ENCODE results near the gene EFR3B.

Gene EFR3B

GRCh38 chr2:25119263-25119662 is 77.4 kb downstream of the EFR3B start:
- Histone ChIP-seq H4K20me1 (ENCODE audit: control insufficient read depth, insufficient read depth, low read depth, low read length) (no peaks in the 10 kb centered on the region), H3K9me2 (replicated peaks; ENCODE audit: control insufficient read depth, low read length) (no peaks in the 10 kb centered on the region), H3K4me2 (ENCODE audit: low read length) (no peak overlapping the region), H3K4me3 (ENCODE audit: low read length) (no peak overlapping the region), H3K79me2 (ENCODE audit: control insufficient read depth, low read length) (no peaks in the 10 kb centered on the region), H3K4me1 (ENCODE audit: control insufficient read depth, low read length) (no peaks in the 10 kb centered on the region), H3K27ac (ENCODE audit: low read depth, low read length) (no peak overlapping the region), H3F3A (ENCODE audit: control insufficient read depth, insufficient read depth) (no peaks in the 10 kb centered on the region), H3K27me3 (ENCODE audit: control insufficient read depth, low read length) (no peaks in the 10 kb centered on the region), H3K36me3 (ENCODE audit: control insufficient read depth, low read length) (no peaks in the 10 kb centered on the region), H3K9me3 (ENCODE audit: control insufficient read depth, insufficient read depth, low read length) (no peaks in the 10 kb centered on the region)
- no peak for TF ChIP-seq CTCF (IDR thresholded peaks at IDR 0.05; ENCODE audit: low read depth, low read length, poor library complexity, severe bottlenecking)
- TF ChIP-seq EZH2phosphoT487 (IDR thresholded peaks at IDR 0.05; ENCODE audit: borderline replicate concordance, low read length) = no peak

GRCh38 chr2:25122367-25122766 is 80.5 kb downstream of the EFR3B start:
- H3K4me2 ChIP-seq (ENCODE audit: low read length) = no peak overlapping the region
- H3F3A ChIP-seq (ENCODE audit: control insufficient read depth, insufficient read depth) = no peaks in the 10 kb centered on the region
- no peak overlapping the region for H3K27ac ChIP-seq (ENCODE audit: low read depth, low read length)
- H4K20me1 ChIP-seq (ENCODE audit: control insufficient read depth, insufficient read depth, low read depth, low read length) = no peaks in the 10 kb centered on the region
- no peaks in the 10 kb centered on the region for H3K9me2 ChIP-seq (replicated peaks; ENCODE audit: control insufficient read depth, low read length)
- H3K79me2 ChIP-seq (ENCODE audit: control insufficient read depth, low read length) = no peaks in the 10 kb centered on the region
- no peaks in the 10 kb centered on the region for H3K9me3 ChIP-seq (ENCODE audit: control insufficient read depth, insufficient read depth, low read length)
- no peak overlapping the region for H3K4me3 ChIP-seq (ENCODE audit: low read length)
- H3K27me3 ChIP-seq (ENCODE audit: control insufficient read depth, low read length) = no peaks in the 10 kb centered on the region
- H3K4me1 ChIP-seq (ENCODE audit: control insufficient read depth, low read length) = no peaks in the 10 kb centered on the region
- H3K36me3 ChIP-seq (ENCODE audit: control insufficient read depth, low read length) = no peaks in the 10 kb centered on the region
- no peak for TF ChIP-seq EZH2phosphoT487 (IDR thresholded peaks at IDR 0.05; ENCODE audit: borderline replicate concordance, low read length)
- TF ChIP-seq CTCF (IDR thresholded peaks at IDR 0.05; ENCODE audit: low read depth, low read length, poor library complexity, severe bottlenecking) = no peak

- Histone ChIP-seq H4K20me1 (ENCODE audit: control insufficient read depth, insufficient read depth, low read depth, low read length) (no peaks in the 10 kb centered on the region), H3K4me1 (ENCODE audit: control insufficient read depth, low read length) (no peaks in the 10 kb centered on the region), H3K4me2 (ENCODE audit: low read length) (no peak overlapping the region), H3K27me3 (ENCODE audit: control insufficient read depth, low read length) (no peaks in the 10 kb centered on the region), H3F3A (ENCODE audit: control insufficient read depth, insufficient read depth) (no peaks in the 10 kb centered on the region), H3K79me2 (ENCODE audit: control insufficient read depth, low read length) (no peaks in the 10 kb centered on the region), H3K9me3 (ENCODE audit: control insufficient read depth, insufficient read depth, low read length) (no peaks in the 10 kb centered on the region), H3K36me3 (ENCODE audit: control insufficient read depth, low read length) (no peaks in the 10 kb centered on the region), H3K27ac (ENCODE audit: low read depth, low read length) (no peak overlapping the region), H3K4me3 (ENCODE audit: low read length) (no peak overlapping the region), H3K9me2 (replicated peaks; ENCODE audit: control insufficient read depth, low read length) (no peaks in the 10 kb centered on the region)
- TF ChIP-seq CTCF (IDR thresholded peaks at IDR 0.05; ENCODE audit: low read depth, low read length, poor library complexity, severe bottlenecking) (no peak), EZH2phosphoT487 (IDR thresholded peaks at IDR 0.05; ENCODE audit: borderline replicate concordance, low read length) (no peak)
These were observed 81.8 kb downstream of the EFR3B start for GRCh38 chr2:25123682-25124081.

- no peaks in the 10 kb centered on the region for H4K20me1 ChIP-seq (ENCODE audit: control insufficient read depth, insufficient read depth, low read depth, low read length)
These were observed 83.3 kb downstream of the EFR3B start for GRCh38 chr2:25125189-25125588.

More at GRCh38 chr2:25125189-25125588, 83.3 kb downstream of the EFR3B start:
- Histone ChIP-seq H3K27me3 (ENCODE audit: control insufficient read depth, low read length) (peaks cover 7% of the 10 kb centered on the region; the same call in 1 of the 2 replicates), H3K79me2 (ENCODE audit: control insufficient read depth, low read length) (no peaks in the 10 kb centered on the region), H3K27ac (ENCODE audit: low read depth, low read length) (no peak overlapping the region), H3K9me3 (ENCODE audit: control insufficient read depth, insufficient read depth, low read length) (no peaks in the 10 kb centered on the region), H3K4me2 (ENCODE audit: low read length) (no peak overlapping the region), H3K4me3 (ENCODE audit: low read length) (no peak overlapping the region), H3K4me1 (ENCODE audit: control insufficient read depth, low read length) (peaks cover 3% of the 10 kb centered on the region), H3K36me3 (ENCODE audit: control insufficient read depth, low read length) (no peaks in the 10 kb centered on the region), H3K9me2 (replicated peaks; ENCODE audit: control insufficient read depth, low read length) (no peaks in the 10 kb centered on the region), H3F3A (ENCODE audit: control insufficient read depth, insufficient read depth) (no peaks in the 10 kb centered on the region)
- TF ChIP-seq CTCF (IDR thresholded peaks at IDR 0.05; ENCODE audit: low read depth, low read length, poor library complexity, severe bottlenecking) (no peak), EZH2phosphoT487 (IDR thresholded peaks at IDR 0.05; ENCODE audit: borderline replicate concordance, low read length) (no peak)
